DMS114 treated with DMSO at 0.1 percent for 48 hours (cell line): ENCODE data around the gene ZNF189.
A peak's percentile ranks its signal among the peaks of the same experiment; 100 is the strongest.

Experiments
- DNase-seq: peaks from one replicate; lab custom pipeline; 2025; ENCODE audit not compliant: unreplicated experiment; lab: John Stamatoyannopoulos, UW

Gene ZNF189

DNA sequence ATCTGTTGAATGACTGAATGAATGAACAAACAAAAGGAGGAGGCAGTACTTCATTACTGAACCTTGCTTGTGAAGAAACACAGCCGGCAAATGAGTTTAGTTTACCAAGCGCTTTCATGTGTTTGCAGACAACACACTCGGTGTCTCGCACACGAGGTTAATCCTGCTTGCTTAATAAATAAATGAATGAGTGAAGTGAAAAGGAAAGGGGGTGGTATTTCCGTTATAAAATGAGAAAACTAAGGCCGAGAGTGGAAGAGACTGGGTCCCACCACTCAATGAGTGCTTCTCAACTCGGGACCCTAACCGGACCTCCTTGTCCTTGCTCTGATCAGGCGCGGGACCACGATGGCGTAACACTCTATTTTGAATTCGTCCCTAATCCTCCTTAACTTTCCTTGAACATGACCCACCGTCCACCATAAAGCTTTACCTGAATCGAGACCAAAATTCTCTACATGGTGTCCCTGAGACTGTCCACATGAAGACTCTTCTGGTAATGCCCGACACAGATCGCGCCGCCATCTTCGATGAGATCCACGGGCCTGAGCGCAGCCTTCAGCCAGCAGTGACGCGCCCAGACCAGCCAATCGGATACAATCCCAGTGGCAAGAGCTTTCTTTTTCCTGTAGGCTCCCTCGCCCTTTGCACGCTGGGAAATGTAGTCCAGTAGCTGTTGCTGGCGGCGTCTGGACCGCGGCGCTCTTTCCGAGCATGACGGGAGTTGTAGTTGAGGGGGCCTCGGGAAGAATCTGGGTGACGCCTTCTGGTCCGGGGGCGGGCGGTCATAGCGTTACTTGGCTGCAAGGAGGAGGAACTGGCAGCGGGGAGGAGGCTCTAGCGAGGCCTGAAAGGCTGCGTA is at the start of gene ZNF189, which contains the start of gene MRPL50:
TSS of gene ZNF189 (plus strand) at position 784 of the 862 bp plus-strand sequence. CDS start 306 bp downstream, outside the sequence.
TSS of gene MRPL50 (minus strand) at position 551 of the 862 bp plus-strand sequence. CDS start at position 525, 26 bp downstream.
- DNase-seq, result peak; percentile 95

DNA sequence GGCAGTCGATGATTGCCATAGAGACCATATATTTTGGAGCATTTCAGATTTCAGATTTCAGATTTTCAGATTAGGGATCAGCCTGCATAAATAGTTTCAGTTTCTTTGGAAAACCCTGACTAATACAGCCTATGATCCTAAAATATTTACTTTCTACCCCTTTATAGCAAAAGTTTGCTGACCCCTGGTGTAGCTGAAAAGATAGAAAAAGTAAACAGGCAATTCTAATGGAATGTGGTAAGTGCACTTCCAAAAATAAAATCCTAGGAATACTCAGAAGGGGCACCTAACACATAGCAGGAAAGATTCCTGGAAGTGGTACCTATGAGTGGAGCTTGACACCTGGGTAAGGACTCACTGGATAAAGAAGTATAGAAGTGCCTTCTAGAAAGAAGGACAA is 48.4 kb upstream of the ZNF189 start:
- DNase-seq, result no peak

DNA sequence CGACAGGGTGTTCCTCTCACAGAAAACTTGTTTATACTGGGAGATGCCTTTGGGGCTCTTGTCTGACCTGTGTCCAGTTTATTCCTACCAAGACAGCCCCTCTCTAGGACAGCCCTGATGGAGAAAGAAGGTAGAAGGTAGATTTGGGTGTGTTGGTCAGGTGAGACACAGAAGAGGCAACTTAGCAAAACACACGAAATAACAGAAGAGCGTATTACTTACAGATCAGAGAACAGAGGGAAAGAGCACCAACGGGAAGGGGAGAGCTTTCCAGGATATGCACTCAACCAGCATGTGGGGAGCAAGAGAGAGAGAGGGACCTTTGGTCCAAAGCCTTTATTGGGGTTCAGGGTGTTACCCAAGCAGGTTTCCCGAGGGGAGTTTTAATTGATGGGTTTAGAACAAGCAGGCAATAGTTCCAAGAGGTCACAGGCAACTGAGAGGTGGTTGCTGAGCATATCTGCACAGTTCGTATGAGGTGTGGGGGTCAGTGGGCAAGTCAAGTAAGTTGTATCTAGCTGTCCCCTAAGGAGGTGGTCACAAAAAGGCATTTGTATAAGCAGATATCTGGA is 45.7 kb upstream of the ZNF189 start:
- no peak for DNase-seq

DNA sequence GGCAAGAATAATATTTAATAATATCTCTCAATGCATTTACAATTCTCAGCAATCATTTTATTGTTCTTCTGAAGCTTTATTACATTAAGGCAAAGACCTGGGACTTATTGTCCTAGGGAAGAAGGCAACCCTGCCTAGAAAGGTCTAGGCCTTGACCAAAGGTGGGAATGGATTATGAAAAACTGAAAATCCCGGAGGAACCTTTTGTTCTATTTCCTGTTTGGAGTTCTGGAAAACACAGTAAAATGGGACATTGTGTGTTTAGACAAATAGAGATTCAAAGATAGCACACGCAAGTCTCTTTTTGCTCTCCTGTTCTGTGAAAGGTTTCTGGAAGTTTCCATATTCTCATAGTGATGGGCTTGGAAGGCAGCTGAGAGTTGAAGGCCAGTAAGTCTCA is 45.0 kb upstream of the ZNF189 start:
- DNase-seq, result no peak

DNA sequence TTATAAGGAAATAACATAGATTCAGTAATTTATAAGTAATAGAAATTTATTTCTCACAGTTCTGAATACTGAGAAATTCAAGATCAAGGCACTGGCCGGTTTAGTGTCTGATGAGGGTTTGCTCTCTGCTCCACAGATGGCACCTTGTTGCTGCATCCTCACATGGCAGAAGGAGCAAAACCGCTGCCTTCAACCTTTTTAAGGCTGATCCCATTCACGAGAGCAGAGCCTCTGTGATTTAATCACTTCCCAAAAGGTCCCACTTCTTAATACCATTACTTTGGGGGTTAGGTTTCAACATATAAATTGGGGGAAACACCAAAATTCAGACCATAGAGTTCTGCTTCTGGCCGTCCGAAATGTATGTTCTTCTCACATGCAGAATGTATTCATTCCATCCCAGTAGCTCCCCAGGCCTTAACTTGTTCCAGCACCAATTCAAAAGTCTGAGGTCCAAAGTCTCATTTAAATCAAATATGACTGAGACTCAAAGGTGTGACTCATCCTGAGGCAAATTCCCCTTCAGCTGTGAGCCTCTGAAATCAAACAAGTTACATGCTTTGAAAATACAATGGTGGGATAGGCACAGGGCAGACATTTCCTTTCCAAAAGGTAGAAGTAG is 44.4 kb upstream of the ZNF189 start:
- no peak for DNase-seq

DNA sequence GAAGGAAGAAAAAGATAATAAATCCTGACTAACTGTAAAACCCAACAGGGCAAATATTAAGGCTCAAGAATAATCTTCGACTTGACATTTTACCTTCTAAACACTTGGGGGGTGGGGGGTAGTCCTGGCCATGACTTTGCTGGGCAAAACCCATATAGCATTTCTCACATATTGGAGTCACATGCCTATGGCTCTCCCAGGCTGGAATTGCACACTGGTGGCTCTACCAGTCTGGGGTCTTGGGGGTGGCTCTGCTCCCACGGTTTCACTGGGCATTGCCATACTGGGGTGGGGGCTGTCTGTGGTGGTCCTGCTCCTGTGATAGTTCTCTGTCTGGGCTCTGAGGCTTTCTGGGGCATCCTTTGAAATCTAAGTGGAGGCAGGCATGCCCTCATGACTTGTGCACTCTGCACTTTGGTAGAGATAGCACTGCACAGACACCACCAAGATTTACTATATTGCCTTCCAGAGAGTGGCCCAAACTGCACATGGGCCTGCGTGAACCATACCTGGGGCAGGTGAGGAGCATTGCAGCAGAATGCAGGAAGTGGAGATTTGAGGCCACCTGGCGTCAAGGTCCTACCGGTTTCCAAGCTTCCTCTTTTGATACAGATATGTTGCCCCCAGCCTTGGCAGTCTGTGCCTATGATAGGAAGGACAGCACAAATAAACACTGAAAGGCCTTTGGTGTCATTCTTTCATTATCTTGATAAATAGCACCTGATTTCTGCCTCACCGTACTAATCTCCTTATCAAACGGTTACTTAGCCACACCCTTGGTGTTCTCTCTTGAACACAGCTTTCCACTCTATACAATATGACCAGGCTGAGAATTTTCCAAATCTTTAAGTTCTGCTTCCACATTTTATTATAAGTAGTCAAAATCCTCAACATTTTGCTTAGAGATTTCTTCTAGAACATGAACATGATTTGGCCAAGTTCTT is 43.6 kb upstream of the ZNF189 start:
- no peak for DNase-seq

DNA sequence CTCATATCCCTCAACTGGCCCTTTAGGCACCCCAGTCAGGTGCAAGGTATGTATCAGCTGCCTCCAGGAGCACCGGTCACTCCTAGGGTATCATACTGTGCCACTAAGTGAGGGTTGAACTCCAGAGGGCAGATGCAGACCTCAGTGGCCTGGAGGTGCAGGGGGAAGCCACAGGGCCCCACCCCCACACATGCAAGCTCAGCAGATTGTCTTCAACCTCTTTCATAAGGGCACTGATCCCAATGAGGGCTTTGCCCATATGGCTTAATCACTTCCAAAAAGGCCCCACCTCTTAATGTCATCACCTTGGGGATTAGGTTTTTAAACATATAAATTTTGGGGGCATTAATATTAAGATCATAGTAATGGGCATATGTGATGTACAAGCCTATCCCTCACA is 42.0 kb upstream of the ZNF189 start:
- DNase-seq, result no peak

DNA sequence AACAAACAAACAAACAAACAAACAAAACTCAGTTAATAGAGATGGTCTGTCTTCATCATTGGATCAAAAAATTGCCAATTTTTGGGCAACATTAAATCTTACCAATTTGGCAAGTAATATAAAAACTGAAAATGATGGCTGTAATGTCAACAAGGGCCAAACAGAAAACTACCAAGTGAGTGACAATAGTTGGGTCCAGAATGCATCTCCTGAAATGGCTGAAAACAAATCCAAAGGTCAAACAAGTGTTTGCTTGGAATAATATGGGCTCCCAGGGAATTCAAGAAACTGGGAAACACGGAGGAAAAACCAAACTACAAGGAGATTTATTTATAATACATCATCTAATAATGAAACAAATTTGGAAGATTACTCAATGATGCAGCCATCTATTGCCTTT is 39.0 kb upstream of the ZNF189 start:
- no peak for DNase-seq

DNA sequence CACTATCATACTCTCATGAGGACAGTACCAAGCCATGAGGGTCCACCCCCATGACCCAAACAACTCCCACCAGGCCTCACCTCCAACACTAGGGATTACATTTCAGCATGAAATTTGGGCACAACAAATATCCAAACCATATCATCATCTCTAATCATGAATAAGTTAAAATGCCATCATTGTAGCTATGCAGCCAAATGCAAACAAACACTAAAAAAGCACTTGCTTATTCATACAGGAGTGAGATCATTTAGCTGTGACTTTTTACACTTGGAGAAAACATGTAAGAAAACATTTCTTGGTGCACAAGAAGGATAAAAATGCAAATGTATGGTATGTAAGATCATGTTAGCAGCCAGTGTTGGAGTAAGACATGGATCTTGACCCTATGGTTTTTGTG is 38.0 kb upstream of the ZNF189 start:
- no peak for DNase-seq

DNA sequence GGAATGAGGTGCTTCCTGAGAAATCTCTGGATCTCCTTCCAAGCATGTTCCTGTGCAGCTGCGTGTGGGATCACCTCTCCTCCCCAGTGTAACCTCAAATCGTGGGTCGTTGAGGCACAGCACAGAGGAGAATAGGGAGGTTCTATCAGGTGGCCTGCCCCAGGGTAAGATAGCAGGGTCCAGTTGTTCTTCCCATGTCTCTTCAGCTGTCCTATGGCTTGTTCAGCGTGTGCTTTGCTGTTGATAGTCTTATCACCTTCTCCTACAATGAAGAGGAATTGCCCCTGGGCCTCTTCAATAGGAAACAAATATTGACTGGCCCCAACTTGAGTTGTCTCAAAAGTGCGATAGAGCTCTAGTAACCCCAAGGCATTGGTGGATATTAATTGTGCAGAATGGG is 36.2 kb upstream of the ZNF189 start:
- no peak for DNase-seq

DNA sequence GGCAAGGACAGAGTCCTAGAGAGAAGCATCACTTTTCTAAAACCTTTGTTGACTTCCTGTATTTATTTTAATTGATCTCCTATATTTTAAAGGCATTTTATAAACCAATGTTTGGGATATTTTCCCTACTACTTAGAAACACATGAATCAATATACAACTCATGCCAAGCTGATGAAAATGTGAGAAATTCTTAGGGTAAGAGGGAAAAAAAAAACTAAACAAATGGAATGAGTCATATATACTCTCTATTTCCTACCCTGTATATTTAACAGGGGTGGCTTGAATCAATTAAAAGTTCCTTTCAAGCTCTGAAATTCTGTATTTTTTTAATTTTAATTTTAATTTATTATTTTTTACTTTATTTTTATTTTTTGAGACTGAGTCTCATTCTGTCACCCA is 33.5 kb upstream of the ZNF189 start:
- DNase-seq, result no peak

DNA sequence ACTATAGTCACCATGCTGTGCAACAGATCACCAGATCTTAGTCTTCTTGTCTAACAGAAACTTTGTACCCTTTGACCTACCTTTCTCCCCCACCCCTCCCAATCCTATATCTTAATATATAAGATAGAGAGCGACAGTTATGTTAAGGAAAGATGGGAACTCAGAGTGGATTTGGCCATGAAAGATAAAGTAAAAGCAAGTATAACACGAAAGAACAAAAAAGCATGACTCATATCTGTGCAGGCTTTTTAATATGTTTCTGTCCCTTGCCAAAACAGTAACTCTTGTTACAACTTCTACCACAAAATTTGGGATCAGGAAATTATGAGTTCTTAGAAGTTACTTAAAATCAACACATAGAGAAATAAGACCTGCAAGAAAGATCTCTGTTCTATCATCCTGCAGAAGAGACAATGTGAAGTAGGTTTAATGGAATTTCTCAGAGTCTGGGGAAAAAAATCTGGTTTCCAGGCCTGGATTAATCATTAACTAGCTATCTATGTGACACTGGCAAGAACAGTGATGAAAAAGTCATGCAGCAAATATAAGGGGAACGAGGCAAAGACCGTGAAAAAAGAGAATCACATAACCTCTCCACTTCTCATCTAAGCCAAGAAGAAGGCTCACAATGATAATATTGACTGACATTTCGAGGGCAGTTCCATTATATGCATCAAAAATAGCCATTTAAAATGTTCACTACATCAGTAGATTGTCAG is 32.5 kb upstream of the ZNF189 start:
- no peak for DNase-seq

DNA sequence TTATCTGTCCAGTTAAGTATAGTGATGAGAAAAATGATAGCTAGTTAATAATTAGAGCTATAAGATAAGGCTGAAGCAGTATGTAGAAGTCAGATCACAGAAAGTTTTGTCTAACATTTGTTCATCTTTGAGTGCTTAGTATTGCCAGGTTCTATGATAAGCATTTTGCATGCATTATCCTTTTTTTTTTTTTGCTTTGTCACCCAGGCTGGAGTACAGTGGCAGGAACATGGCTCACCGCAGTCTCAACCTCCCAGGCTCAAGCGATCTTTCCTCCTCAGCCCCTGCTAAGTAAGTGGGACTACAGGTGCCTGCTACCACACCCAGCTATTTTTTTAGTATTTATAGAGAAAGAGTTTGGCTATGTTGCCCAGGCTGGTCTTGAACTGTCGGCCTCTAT is 31.3 kb upstream of the ZNF189 start:
- DNase-seq, result no peak

DNA sequence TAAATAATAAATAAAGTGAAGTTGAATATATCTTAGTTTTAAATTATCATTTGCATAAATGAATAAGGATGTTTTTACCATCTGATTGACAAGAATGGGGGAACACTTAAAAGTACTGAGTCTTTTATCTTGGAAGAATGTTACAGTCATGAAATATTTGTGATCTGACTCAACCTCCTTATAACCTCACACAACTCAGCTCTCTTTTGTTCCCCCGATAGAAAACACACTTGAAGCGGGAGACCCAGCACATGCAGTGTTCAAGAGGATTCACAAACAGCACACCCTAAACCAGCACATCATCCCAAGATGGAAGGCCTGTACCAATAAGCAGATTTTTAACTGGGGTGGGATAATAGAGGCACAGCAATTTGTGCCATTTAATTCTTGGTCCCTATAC is 29.4 kb upstream of the ZNF189 start:
- DNase-seq, result no peak

DNA sequence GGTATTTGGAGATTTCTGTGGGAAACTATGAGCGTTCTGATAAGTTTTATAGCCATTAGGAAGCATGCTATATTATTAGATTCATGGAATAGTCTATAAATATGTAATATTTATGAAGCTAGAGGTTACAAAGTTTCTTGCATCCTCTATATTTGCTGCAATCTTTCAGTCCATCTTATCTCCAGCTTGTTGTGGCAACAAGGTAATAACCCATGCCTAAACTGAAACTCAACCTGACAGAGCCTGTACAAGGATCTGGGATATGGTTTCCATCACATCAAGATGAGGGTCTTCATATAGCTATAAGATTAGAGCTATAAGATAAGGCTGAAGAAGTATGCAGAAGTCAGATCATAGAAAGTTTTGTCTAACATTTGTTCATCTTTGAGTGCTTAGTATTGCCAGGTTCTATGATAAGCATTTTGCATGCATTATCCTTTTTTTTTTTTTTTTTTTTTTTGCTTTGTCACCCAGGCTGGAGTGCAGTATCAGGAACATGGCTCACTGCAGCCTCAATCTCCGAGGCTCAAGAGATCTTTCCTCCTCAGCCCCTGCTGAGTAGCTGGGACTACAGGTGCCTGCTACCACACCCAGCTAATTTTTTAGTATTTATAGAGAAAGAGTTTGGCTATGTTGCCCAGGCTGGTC is 28.6 kb upstream of the ZNF189 start:
- no peak for DNase-seq

DNA sequence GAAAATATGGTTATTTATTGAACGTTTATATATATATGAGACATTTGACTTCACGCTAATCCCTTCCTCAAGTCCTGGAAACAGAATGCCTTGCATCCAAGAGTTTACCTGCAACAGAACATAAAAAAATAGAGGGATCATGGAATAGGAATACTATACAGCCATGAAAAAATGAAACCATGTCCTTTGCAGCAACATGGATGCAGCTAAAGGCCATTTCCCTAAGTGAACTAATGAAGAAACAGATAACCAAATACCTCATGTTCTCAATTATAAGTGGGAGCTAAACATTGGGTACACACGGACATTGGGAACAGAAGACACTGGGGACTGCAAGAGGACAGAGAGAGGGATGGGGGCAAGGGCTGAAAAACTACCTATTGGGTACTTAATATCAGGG is 26.8 kb upstream of the ZNF189 start:
- no peak for DNase-seq

DNA sequence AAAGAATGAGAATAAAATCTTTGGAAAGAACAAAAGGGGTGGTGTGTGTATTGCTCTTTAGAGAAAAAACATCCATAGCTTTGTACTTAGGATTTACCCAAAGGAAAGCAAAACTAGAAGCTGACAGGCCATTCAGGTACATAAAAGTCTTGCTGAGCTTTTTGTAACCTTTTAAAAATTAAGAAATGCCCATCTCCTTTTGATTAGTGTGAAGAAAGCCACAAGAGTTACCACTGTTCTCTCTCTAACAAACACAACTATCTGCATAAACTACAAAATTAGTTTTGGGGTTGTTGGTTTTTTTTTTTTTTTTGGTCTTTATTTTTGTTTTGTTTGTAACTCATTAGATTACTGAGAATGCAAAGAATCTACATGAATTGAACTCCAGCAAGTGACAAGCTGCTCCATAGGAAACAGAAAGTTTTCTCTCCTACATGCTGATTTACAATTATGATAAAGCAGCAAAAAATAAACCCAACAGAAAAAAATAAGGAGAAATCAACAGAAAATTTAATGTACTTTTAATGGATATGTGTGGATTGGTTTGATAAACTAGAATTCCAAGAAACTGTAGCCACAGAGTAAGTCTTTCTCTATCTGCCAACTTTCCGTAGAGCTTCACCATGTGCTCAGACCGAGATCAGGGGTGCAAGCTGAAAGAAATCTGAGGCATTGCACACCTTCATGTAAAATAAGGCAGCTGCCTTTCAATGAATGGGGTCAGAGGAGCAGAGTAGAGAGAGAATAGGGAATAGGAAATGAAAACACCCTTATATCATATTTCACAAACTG is 26.1 kb upstream of the ZNF189 start:
- DNase-seq, result no peak

DNA sequence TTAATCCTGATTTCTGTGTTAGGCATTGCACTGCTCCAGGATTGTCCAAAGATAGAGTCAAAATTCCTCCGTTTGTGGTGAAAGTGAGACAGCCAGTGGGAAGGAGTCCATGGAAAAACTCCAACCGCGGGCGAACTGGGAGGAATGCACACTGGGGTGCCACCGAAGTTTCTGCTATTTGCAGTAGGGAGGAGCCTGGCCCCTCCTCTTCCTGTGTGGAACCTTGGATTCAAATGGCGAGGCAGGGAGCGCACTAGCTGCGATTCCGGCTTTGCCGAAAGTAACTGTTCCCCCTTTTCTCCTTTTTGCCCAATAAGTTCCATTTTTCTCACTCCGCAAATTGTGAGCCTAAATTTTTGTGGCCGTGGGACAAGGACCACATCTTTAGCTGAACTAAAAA is 23.1 kb upstream of the ZNF189 start:
- no peak for DNase-seq
